IMR-90 (cell line): ENCODE measurements around the gene SEC23IP. TPM values are rescaled to one million over a fixed set of nuclear protein-coding genes. Genes with fewer than 3 reads are reported as not detected.

Experiments
- ATAC-seq: fragments of 200-7000 bp; cut with Tn5 transposase; 2 replicates; pipeline ENCODE4 v1.9.1; 2020; ENCODE audit warnings: low read depth, mild to moderate bottlenecking, moderate library complexity
- BruUV-seq: library from RNA; stranded (reverse); fragments of 400-500 nt; replicated peaks from 2 replicates; lab custom pipeline; 2021; lab: Mats Ljungman, UMichigan
- CTCF ChIA-PET: fragments of 300-600 bp; formaldehyde crosslinking; extraction: SDS; loops from one replicate; lab custom pipeline; 2021; ENCODE audit warnings: antibody characterized with exemption; lab: Yijun Ruan, JAX
- POLR2A ChIA-PET: fragments of 300-600 bp; sonication (Branson Sonifier 250); formaldehyde crosslinking; loops from one replicate; lab custom pipeline; 2022; ENCODE audit warnings: antibody characterized with exemption; ENCODE audit not compliant: unreplicated experiment; lab: Charles Lee
- DNase-seq: peaks from one replicate; pipeline ENCODE4 v3.0.0; 2013
- H2AFZ ChIP-seq: replicated peaks from 2 replicates; pipeline ENCODE3; 2013; ENCODE audit warnings: low read length, mild to moderate bottlenecking; ENCODE audit not compliant: poor library complexity
- H2AK5ac ChIP-seq: 2 replicates; pipeline ENCODE4 v1.6.1; 2013; ENCODE audit warnings: low read depth, low read length, inconsistent platforms
- H2AK9ac ChIP-seq: replicated peaks from 2 replicates; pipeline ENCODE3; 2013; ENCODE audit warnings: mild to moderate bottlenecking, low read depth, low read length, moderate library complexity; ENCODE audit not compliant: poor library complexity
- H2BK120ac ChIP-seq: 2 replicates; pipeline ENCODE4 v1.6.1; 2013; ENCODE audit warnings: low read depth, low read length, inconsistent platforms
- H2BK15ac ChIP-seq: 3 replicates; pipeline ENCODE4 v1.6.1; 2013; ENCODE audit warnings: low read depth, low read length, inconsistent platforms
- H2BK20ac ChIP-seq: 2 replicates; pipeline ENCODE4 v1.6.1; 2013; ENCODE audit warnings: low read depth, mild to moderate bottlenecking, inconsistent platforms, low read length, moderate library complexity
- H2BK5ac ChIP-seq: 2 replicates; pipeline ENCODE4 v1.6.1; 2013; ENCODE audit warnings: mild to moderate bottlenecking, low read depth, low read length, inconsistent platforms; ENCODE audit not compliant: poor library complexity, severe bottlenecking
- H3K14ac ChIP-seq: replicated peaks from 2 replicates; pipeline ENCODE4 v1.6.1; 2013; ENCODE audit warnings: low read depth, low read length, inconsistent platforms
- H3K18ac ChIP-seq: 2 replicates; pipeline ENCODE4 v1.6.1; 2013; ENCODE audit warnings: low read depth, low read length, control low read depth
- H3K23ac ChIP-seq: 2 replicates; pipeline ENCODE4 v1.6.1; 2013; ENCODE audit warnings: low read depth, low read length, inconsistent platforms
- H3K27ac ChIP-seq: 2 replicates; pipeline ENCODE4 v1.5.1; 2013; ENCODE audit warnings: mild to moderate bottlenecking, control low read depth, low read length; ENCODE audit not compliant: insufficient read depth
- H3K27me3 ChIP-seq: 2 replicates; pipeline ENCODE4 v1.6.1; 2013; ENCODE audit warnings: low read length; ENCODE audit not compliant: control insufficient read depth, insufficient read depth
- H3K36me3 ChIP-seq: 2 replicates; pipeline ENCODE4 v1.6.1; 2013; ENCODE audit warnings: low read length, mixed read lengths; ENCODE audit not compliant: control insufficient read depth, insufficient read depth
- H3K4ac ChIP-seq: 2 replicates; pipeline ENCODE4 v1.6.1; 2013; ENCODE audit warnings: low read depth, low read length, inconsistent platforms
- H3K4me1 ChIP-seq: 2 replicates; pipeline ENCODE4 v1.6.1; 2013; ENCODE audit warnings: low read length, mixed read lengths; ENCODE audit not compliant: control insufficient read depth, insufficient read depth
- H3K4me2 ChIP-seq: 2 replicates; pipeline ENCODE4 v1.6.1; 2013; ENCODE audit warnings: low read depth, mild to moderate bottlenecking, control low read depth, low read length, moderate library complexity
- H3K4me3 ChIP-seq: 2 replicates; pipeline ENCODE4 v1.5.1; 2013; ENCODE audit warnings: low read depth, mild to moderate bottlenecking, control low read depth, low read length, moderate library complexity; ENCODE audit not compliant: insufficient read depth
- H3K56ac ChIP-seq: 2 replicates; pipeline ENCODE4 v1.6.1; 2013; ENCODE audit warnings: low read length, inconsistent platforms; ENCODE audit not compliant: insufficient read depth; ENCODE audit errors: extremely low read depth
- H3K79me1 ChIP-seq, 2 experiments: 2 replicates each; pipeline ENCODE4 v1.6.1; 2013; ENCODE audit warnings: low read length in 2 of 2, inconsistent platforms in 1 of 2, low read depth in 1 of 2
- H3K9ac ChIP-seq: 2 replicates; pipeline ENCODE4 v1.6.1; 2013; ENCODE audit warnings: low read depth, low read length, control low read depth
- H3K9me1 ChIP-seq: 2 replicates; pipeline ENCODE4 v1.6.1; 2013; ENCODE audit warnings: low read length, inconsistent platforms; ENCODE audit not compliant: insufficient read depth
- H3K9me3 ChIP-seq: 2 replicates; pipeline ENCODE4 v1.6.1; 2013; ENCODE audit warnings: low read length; ENCODE audit not compliant: control insufficient read depth, insufficient read depth
- H4K20me1 ChIP-seq: 2 replicates; pipeline ENCODE4 v1.6.1; 2013; ENCODE audit warnings: low read length, inconsistent platforms; ENCODE audit not compliant: insufficient read depth
- H4K5ac ChIP-seq: 2 replicates; pipeline ENCODE4 v1.6.1; 2013; ENCODE audit warnings: mild to moderate bottlenecking, low read depth, low read length, control low read depth
- H4K8ac ChIP-seq, 2 experiments: 2 replicates each; pipeline ENCODE4 v1.6.1; 2013; ENCODE audit warnings: low read depth in 2 of 2, low read length in 2 of 2, control low read depth in 1 of 2, inconsistent platforms in 1 of 2
- H4K91ac ChIP-seq: 2 replicates; pipeline ENCODE4 v1.6.1; 2013; ENCODE audit warnings: low read depth, low read length, inconsistent platforms; ENCODE audit not compliant: insufficient read depth
- BHLHE40 ChIP-seq: fragments of 150-350 bp; IDR thresholded peaks from 2 replicates; pipeline ENCODE4 v1.6.1; 2016; ENCODE audit warnings: mild to moderate bottlenecking, low read depth, low read length
- CEBPB ChIP-seq: IDR thresholded peaks from 2 replicates; pipeline ENCODE4 v1.6.1; 2012; ENCODE audit warnings: low read depth, low read length, improper control_type of control experiment
- CHD1 ChIP-seq: IDR thresholded peaks from 2 replicates; pipeline ENCODE4 v1.6.1; 2012; ENCODE audit warnings: low read depth, low read length, improper control_type of control experiment
- CTCF ChIP-seq: conservative IDR thresholded peaks from 2 replicates; pipeline ENCODE4 v1.5.1; 2012; ENCODE audit warnings: mild to moderate bottlenecking, low read depth, low read length, improper control_type of control experiment
- ELK1 ChIP-seq: fragments of 150-350 bp; IDR thresholded peaks from 2 replicates; pipeline ENCODE4 v1.6.1; 2016; ENCODE audit warnings: low read depth, mild to moderate bottlenecking, low read length, moderate library complexity, borderline replicate concordance
- FOS ChIP-seq: fragments of 150-350 bp; IDR thresholded peaks from 2 replicates; pipeline ENCODE4 v1.6.1; 2016; ENCODE audit warnings: low read depth, low read length
- MAFK ChIP-seq: IDR thresholded peaks from 2 replicates; pipeline ENCODE4 v1.6.1; 2012; ENCODE audit warnings: low read depth, low read length, improper control_type of control experiment
- MAZ ChIP-seq: IDR thresholded peaks from 2 replicates; pipeline ENCODE4 v1.6.1; 2012; ENCODE audit warnings: low read depth, mild to moderate bottlenecking, low read length, improper control_type of control experiment, moderate library complexity, borderline replicate concordance
- MXI1 ChIP-seq: IDR thresholded peaks from 2 replicates; pipeline ENCODE4 v1.6.1; 2012; ENCODE audit warnings: low read depth, mild to moderate bottlenecking, low read length, moderate library complexity, borderline replicate concordance
- NFE2L2 ChIP-seq: fragments of 150-350 bp; IDR thresholded peaks from 2 replicates; pipeline ENCODE4 v1.6.1; 2016; ENCODE audit warnings: low read depth, mild to moderate bottlenecking, low read length
- POLR2A ChIP-seq: IDR thresholded peaks from 2 replicates; pipeline ENCODE4 v1.6.1; 2012; ENCODE audit warnings: mild to moderate bottlenecking, low read depth, low read length
- RAD21 ChIP-seq: IDR thresholded peaks from 2 replicates; pipeline ENCODE4 v1.6.1; 2012; ENCODE audit warnings: low read length, improper control_type of control experiment
- RCOR1 ChIP-seq: IDR thresholded peaks from 2 replicates; pipeline ENCODE4 v1.6.1; 2012; ENCODE audit warnings: mild to moderate bottlenecking, low read length, improper control_type of control experiment; ENCODE audit not compliant: insufficient replicate concordance
- RFX5 ChIP-seq: IDR thresholded peaks from 2 replicates; pipeline ENCODE4 v1.8.0; 2012; ENCODE audit warnings: low read depth, mild to moderate bottlenecking, low read length, moderate library complexity
- SMC3 ChIP-seq: fragments of 150-350 bp; IDR thresholded peaks from 2 replicates; pipeline ENCODE4 v1.6.1; 2016; ENCODE audit warnings: low read depth, mild to moderate bottlenecking, antibody characterized with exemption, low read length, moderate library complexity
- USF2 ChIP-seq: fragments of 150-350 bp; IDR thresholded peaks from 2 replicates; pipeline ENCODE4 v1.6.1; 2017; ENCODE audit warnings: mild to moderate bottlenecking, antibody characterized with exemption, low read length, low read depth
- WGBS, 2 experiments: methylation state at CpG; one replicate each; pipeline versions ENCODE4 v1.1.5 to v1.1.7; 2013; ENCODE audit warnings: missing lambda C conversion rate in 2 of 2; ENCODE audit not compliant: insufficient read length in 1 of 2; ENCODE audit errors: extremely low coverage in 2 of 2; 5-methylcytosine and 5-hydroxymethylcytosine counted together
- dilution Hi-C: fragments of 300-500 bp; cut with HindIII; formaldehyde crosslinking; loops from one replicate; pipeline ENCODE4 v1.14.3; 2018; ENCODE audit warnings: low sequenced_read_pairs; ENCODE audit not compliant: unreplicated experiment
- in situ Hi-C: fragments of 300-500 bp; cut with MboI; formaldehyde crosslinking; loops from 3 replicates; pipeline ENCODE4 v1.14.3; 2019; ENCODE audit warnings: low sequenced_read_pairs, inconsistent platforms, mixed read lengths
- intact Hi-C: fragments of 100-400 bp; cut with micrococcal nuclease; formaldehyde crosslinking; loops from 2 replicates; pipeline ENCODE4 v1.10.0; 2022
- polyA plus RNA-seq, 3 experiments: library from polyadenylated mRNA; depleted of rRNA; stranded (reverse); fragments of >200 nt; gene quantifications; 2 replicates each; pipeline ENCODE4 v1.2.3, GENCODE V29; 2012; ENCODE audit warnings: low replicate concordance in 1 of 3
- total RNA-seq: library from RNA; depleted of rRNA; stranded (reverse); fragments of >200 nt; gene quantifications from 2 replicates; pipeline ENCODE4 v1.2.3, GENCODE V29; 2012

Gene SEC23IP
- total and polyA plus RNA-seq, 2 of the 4 experiments (the other 2 are of a cell fraction): 37.4 to 39.8 TPM

- peaks cover 38% of the 10 kb centered on the region for H4K20me1 ChIP-seq
- H3K27me3 ChIP-seq: no peaks in the 10 kb centered on the region
- H3K9me1 ChIP-seq: peaks cover 18% of the 10 kb centered on the region
- TF ChIP-seq ELK1 (no peak), MAFK (no peak), MXI1 (no peak), USF2 (no peak), SMC3 (no peak), CTCF (no peak), RCOR1 (no peak), BHLHE40 (no peak), RFX5 (no peak), FOS (no peak), NFE2L2 (no peak), POLR2A (no peak), MAZ (no peak), RAD21 (no peak), CEBPB (no peak), CHD1 (no peak)
- peak overlapping the region; percentile 57 for H3K14ac ChIP-seq
- H2AK9ac ChIP-seq: peak overlapping the region; percentile 95
- peak overlapping the region; percentile 87 for H3K4me3 ChIP-seq
- H3K4me1 ChIP-seq: peaks cover 10% of the 10 kb centered on the region
- no peak overlapping the region for H2BK20ac ChIP-seq
- no peaks in the 10 kb centered on the region; the same call in 1 of the 2 replicates for H3K9me3 ChIP-seq
- peak overlapping the region; percentile 12 to 95; a peak in 3 of 4 replicates for H4K8ac ChIP-seq
- peak overlapping the region; percentile 52; the same call in 1 of the 2 replicates for H2AK5ac ChIP-seq
- peak overlapping the region; percentile 81 for H3K4ac ChIP-seq
- H2BK5ac ChIP-seq: peak overlapping the region; percentile 71
- H3K23ac ChIP-seq: peak overlapping the region; percentile 21; the same call in 1 of the 2 replicates
- no peak overlapping the region for H2BK15ac ChIP-seq
- no TSS peak for BruUV-seq
- ChIA-PET CTCF (no interaction called here), POLR2A (no interaction called here)
- peak overlapping the region; percentile 95 for H3K4me2 ChIP-seq
- peak overlapping the region; percentile 83 for H4K5ac ChIP-seq
- peaks cover 2% of the 10 kb centered on the region; the same call in 1 of the 2 replicates for H3K36me3 ChIP-seq
- peak overlapping the region; percentile 84 for H3K9ac ChIP-seq
- peak overlapping the region; percentile 75 for H3K27ac ChIP-seq
- peaks cover 3 to 50% of the 10 kb centered on the region in 2 experiments; a peak in 3 of 4 replicates for H3K79me1 ChIP-seq
- WGBS, 2 experiments: 0% methylated on average over 5 of the region's 9 CpGs; no CpG with 5 or more reads in 1 of the 2 experiments
- no peak for DNase-seq
- 0 out of 2 replicates have a peak overlapping the region, but pooled peaks have one; percentile 73 for H4K91ac ChIP-seq
- in situ Hi-C loops: no loop called here
- H3K18ac ChIP-seq: no peak overlapping the region
- H3K56ac ChIP-seq: peak overlapping the region; percentile 41
- no peak for ATAC-seq
- dilution Hi-C loops: no loop called here
- 0 out of 2 replicates have a peak overlapping the region, but pooled peaks have one; percentile 3 for H2BK120ac ChIP-seq
- intact Hi-C loops: no loop called here
- H2AFZ ChIP-seq: peak overlapping the region; percentile 97
Measured at GRCh38 chr10:119893074-119893473, 544 bp downstream of the SEC23IP start.
